ENCODE data around the gene ETV6.

ETV6 gene

DNA sequence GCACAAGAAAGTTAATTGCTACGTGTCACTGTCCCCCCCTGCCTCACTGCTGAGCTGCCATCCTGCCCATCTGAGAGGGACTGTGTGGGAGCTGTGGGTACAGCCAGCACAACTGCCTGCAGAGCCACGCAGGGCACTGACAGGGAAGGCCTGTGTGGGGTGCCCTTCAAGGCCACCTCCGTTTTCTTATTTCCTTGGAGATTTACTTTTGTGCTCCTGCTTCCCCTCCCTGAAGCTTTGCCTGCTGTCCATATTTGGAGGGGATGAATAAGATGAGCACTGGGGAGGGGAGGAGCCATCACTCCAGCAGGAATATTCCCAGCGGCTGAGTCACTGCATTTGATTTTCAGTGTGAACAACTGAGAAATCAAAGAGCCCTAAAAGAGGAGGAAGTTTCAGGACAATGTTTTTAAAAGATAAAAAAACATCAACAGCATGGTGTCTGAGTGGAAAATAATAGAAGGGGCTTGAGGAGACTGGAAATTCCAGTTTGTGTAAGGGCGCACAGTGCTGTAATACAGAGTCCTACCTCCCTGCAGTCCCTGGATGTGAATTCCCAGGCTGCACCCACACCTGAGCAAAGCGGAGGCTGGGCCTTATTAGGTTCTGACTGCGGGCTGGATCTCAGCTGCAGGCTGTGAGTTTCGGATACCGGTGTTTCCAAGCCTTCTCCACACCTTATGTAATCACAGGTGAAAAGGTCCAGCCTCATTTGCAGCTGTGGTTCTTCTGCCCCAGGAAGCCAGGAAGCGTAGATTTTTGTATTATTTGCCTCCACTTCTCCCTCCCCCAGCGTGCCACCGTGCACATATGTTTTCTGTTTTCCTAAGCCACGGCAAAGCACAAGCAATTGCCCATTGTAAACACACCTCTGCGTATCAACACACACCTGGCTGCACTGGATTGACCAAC lies 228.7 kb downstream of the ETV6 start:
- H3K9ac ChIP-seq (ENCODE audit: low read depth, low read length), result peak overlapping the region; percentile 61
- H3K79me2 ChIP-seq (ENCODE audit: insufficient read depth, low read length), result peaks cover 56% of the 10 kb centered on the region
- H3K27ac ChIP-seq (ENCODE audit: low read length), result peak overlapping the region; percentile 97
- H3K36me3 ChIP-seq (ENCODE audit: insufficient read depth, low read length), result peaks cover 72% of the 10 kb centered on the region
- ATAC-seq (ENCODE audit: insufficient read depth, low read depth) (peak; percentile 38), DNase-seq (peak; percentile 45)
- no peaks in the 10 kb centered on the region for H3K9me3 ChIP-seq (ENCODE audit: insufficient read depth, low read length, severe bottlenecking)
- no peak overlapping the region for H2AFZ ChIP-seq (ENCODE audit: low read depth, low read length)
- no peaks in the 10 kb centered on the region for H4K20me1 ChIP-seq (ENCODE audit: insufficient read depth, low read length)
- peak overlapping the region; percentile 54 for H3K4me2 ChIP-seq (ENCODE audit: insufficient read depth, low read length)
- H3K4me3 ChIP-seq (ENCODE audit: low read depth in 1 of 2, low read length in 2 of 2), result peak overlapping the region in 1 of 2 experiments; percentile 33; a peak in 1 of 4 replicates
- TF ChIP-seq, protein P1, sequence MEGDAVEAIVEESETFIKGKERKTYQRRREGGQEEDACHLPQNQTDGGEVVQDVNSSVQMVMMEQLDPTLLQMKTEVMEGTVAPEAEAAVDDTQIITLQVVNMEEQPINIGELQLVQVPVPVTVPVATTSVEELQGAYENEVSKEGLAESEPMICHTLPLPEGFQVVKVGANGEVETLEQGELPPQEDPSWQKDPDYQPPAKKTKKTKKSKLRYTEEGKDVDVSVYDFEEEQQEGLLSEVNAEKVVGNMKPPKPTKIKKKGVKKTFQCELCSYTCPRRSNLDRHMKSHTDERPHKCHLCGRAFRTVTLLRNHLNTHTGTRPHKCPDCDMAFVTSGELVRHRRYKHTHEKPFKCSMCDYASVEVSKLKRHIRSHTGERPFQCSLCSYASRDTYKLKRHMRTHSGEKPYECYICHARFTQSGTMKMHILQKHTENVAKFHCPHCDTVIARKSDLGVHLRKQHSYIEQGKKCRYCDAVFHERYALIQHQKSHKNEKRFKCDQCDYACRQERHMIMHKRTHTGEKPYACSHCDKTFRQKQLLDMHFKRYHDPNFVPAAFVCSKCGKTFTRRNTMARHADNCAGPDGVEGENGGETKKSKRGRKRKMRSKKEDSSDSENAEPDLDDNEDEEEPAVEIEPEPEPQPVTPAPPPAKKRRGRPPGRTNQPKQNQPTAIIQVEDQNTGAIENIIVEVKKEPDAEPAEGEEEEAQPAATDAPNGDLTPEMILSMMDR (IDR thresholded peaks at IDR 0.05; ENCODE audit: borderline replicate concordance, extremely low read depth, low read length, poor library complexity, severe bottlenecking), result no peak
- no peak for TF ChIP-seq EZH2 (IDR thresholded peaks at IDR 0.05; ENCODE audit: borderline replicate concordance, low read depth, low read length, severe bottlenecking)
- peaks cover 58% of the 10 kb centered on the region for H3K4me1 ChIP-seq (ENCODE audit: insufficient read depth, low read length)
- H3K27me3 ChIP-seq (ENCODE audit: insufficient read depth, low read length, poor library complexity), result no peaks in the 10 kb centered on the region

DNA sequence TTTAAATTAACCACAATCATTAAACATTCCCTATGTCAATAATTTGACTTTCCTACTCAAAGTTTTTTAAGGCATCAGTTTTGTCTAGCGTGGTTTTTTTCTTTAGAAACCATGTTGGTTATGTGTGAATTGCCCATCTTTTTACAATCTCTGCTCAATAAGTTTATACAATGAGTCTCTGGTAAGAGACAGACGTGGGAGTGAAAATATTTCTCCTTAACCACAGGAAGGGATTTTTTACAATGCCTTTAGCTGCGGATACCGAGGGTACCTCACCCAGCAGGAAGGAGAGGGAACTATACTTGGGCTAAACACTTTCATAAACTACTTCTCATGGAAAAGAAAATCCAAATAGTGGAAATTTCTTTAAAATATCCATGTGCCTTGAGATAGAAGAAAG lies 229.8 kb downstream of the ETV6 start:
- Histone ChIP-seq H3K4me1 (ENCODE audit: insufficient read depth, low read length) (peaks cover 51% of the 10 kb centered on the region), H3K36me3 (ENCODE audit: insufficient read depth, low read length) (peaks cover 71% of the 10 kb centered on the region), H3K9me3 (ENCODE audit: insufficient read depth, low read length, severe bottlenecking) (no peaks in the 10 kb centered on the region), H4K20me1 (ENCODE audit: insufficient read depth, low read length) (no peaks in the 10 kb centered on the region), H3K4me2 (ENCODE audit: insufficient read depth, low read length) (no peak overlapping the region), H2AFZ (ENCODE audit: low read depth, low read length) (no peak overlapping the region), H3K9ac (ENCODE audit: low read depth, low read length) (no peak overlapping the region), H3K27ac (ENCODE audit: low read length) (peak overlapping the region; percentile 17; the same call in 1 of the 2 replicates), H3K4me3 (ENCODE audit: low read depth in 1 of 2, low read length in 2 of 2) (no peak overlapping the region), H3K27me3 (ENCODE audit: insufficient read depth, low read length, poor library complexity) (no peaks in the 10 kb centered on the region), H3K79me2 (ENCODE audit: insufficient read depth, low read length) (peaks cover 48% of the 10 kb centered on the region)
- DNase-seq, result no peak
- no peak for TF ChIP-seq EZH2 (IDR thresholded peaks at IDR 0.05; ENCODE audit: borderline replicate concordance, low read depth, low read length, severe bottlenecking)
- TF ChIP-seq, protein P1 (IDR thresholded peaks at IDR 0.05; ENCODE audit: borderline replicate concordance, extremely low read depth, low read length, poor library complexity, severe bottlenecking), result no peak
- ATAC-seq (ENCODE audit: insufficient read depth, low read depth), result no peak

DNA sequence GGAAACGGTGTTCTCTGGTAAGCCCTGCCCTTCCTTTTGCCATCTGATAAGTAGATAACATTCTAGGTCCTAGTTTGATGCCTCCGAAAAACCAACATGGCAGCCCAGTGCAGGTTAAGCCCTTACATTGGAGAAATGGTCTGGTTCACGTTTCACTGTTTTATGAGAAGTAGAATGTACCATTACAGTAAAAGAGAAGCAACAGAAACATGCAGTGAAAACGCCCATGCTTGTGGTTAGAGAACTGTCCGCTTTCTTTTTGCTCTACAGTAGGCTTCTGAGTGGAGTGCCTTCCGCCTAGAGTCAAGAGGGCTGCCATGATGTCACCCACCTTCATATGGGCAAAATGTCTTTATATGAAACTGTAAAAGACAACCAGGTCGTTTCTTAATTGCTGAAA lies 230.9 kb downstream of the ETV6 start:
- ATAC-seq (ENCODE audit: insufficient read depth, low read depth) (no peak), DNase-seq (no peak)
- no peak overlapping the region for H3K4me3 ChIP-seq (ENCODE audit: low read depth in 1 of 2, low read length in 2 of 2)
- peaks cover 44% of the 10 kb centered on the region for H3K79me2 ChIP-seq (ENCODE audit: insufficient read depth, low read length)
- H3K9ac ChIP-seq (ENCODE audit: low read depth, low read length), result no peak overlapping the region
- TF ChIP-seq, protein P1 (IDR thresholded peaks at IDR 0.05; ENCODE audit: borderline replicate concordance, extremely low read depth, low read length, poor library complexity, severe bottlenecking), result no peak
- no peak for TF ChIP-seq EZH2 (IDR thresholded peaks at IDR 0.05; ENCODE audit: borderline replicate concordance, low read depth, low read length, severe bottlenecking)
- H3K27me3 ChIP-seq (ENCODE audit: insufficient read depth, low read length, poor library complexity), result no peaks in the 10 kb centered on the region
- H3K27ac ChIP-seq (ENCODE audit: low read length), result peak overlapping the region; percentile 1; the same call in 1 of the 2 replicates
- no peak overlapping the region for H3K4me2 ChIP-seq (ENCODE audit: insufficient read depth, low read length)
- peaks cover 78% of the 10 kb centered on the region for H3K36me3 ChIP-seq (ENCODE audit: insufficient read depth, low read length)
- no peaks in the 10 kb centered on the region for H3K9me3 ChIP-seq (ENCODE audit: insufficient read depth, low read length, severe bottlenecking)
- H2AFZ ChIP-seq (ENCODE audit: low read depth, low read length), result no peak overlapping the region
- H3K4me1 ChIP-seq (ENCODE audit: insufficient read depth, low read length), result peaks cover 42% of the 10 kb centered on the region
- H4K20me1 ChIP-seq (ENCODE audit: insufficient read depth, low read length), result no peaks in the 10 kb centered on the region
